K562 (cell line): ENCODE results near the gene NPR3. TPM values are rescaled to one million over a fixed set of nuclear protein-coding genes. Genes with fewer than 3 reads are reported as not detected.

ENCODE experiments used
- ATAC-seq: fragments of 200-7000 bp; cut with Tn5 transposase; 3 replicates; pipeline ENCODE4 v1.9.1; 2020; ENCODE audit warnings: moderate library complexity
- BruUV-seq: library from RNA; stranded (reverse); fragments of 400-500 nt; replicated peaks from 2 replicates; lab custom pipeline; 2021; lab: Mats Ljungman, UMichigan
- CTCF ChIA-PET: fragments of 300-600 bp; formaldehyde crosslinking; extraction: SDS; loops from one replicate; lab custom pipeline; 2021; ENCODE audit warnings: low intra/inter-chr PET ratio; lab: Yijun Ruan, JAX
- POLR2A ChIA-PET: fragments of 300-600, 350-650 bp; sonication (Branson Sonifier 250); formaldehyde crosslinking; extraction: SDS; loops from one replicate; lab custom pipeline; 2021; ENCODE audit warnings: antibody characterized with exemption, inconsistent platforms; lab: Yijun Ruan, JAX
- DNase-seq, 4 experiments: peaks; one replicate each; pipeline versions ENCODE4 v3.0.0 to v3.0.0-alpha.2; 2011 to 2018; ENCODE audit warnings: low spot score in 3 of 4, mixed read lengths in 3 of 4; ENCODE audit errors: extremely low read depth in 1 of 4
- FAIRE-seq: peaks from 2 replicates; lab custom pipeline; 2011; peaks lifted over from hg19 to GRCh38; lab: Jason Lieb, UNC
- H2AFZ ChIP-seq: 2 replicates; pipeline ENCODE4 v1.6.0; 2011; ENCODE audit warnings: low read depth, low read length, control low read depth, inconsistent platforms
- H3K27ac ChIP-seq: fragments of 200-600 bp; 3 replicates; pipeline ENCODE4 v1.8.0; 2011; ENCODE audit warnings: low read depth, mild to moderate bottlenecking, control low read depth, inconsistent platforms, low read length, moderate library complexity, mixed read lengths; ENCODE audit errors: extremely low read depth
- H3K27me3 ChIP-seq, 2 experiments: fragments of 300-600 bp in 1 of 2; 2 replicates in 1 of 2; 3 replicates in 1 of 2; pipeline versions ENCODE4 v1.6.0 to v1.8.0; 2011; ENCODE audit warnings: inconsistent platforms in 2 of 2, low read length in 2 of 2, mild to moderate bottlenecking in 1 of 2, mixed read lengths in 1 of 2, moderate library complexity in 1 of 2; ENCODE audit not compliant: control insufficient read depth in 2 of 2, insufficient read depth in 2 of 2
- H3K36me3 ChIP-seq: fragments of 300-600 bp; 3 replicates; pipeline ENCODE4 v1.8.0; 2011; ENCODE audit warnings: mild to moderate bottlenecking, low read length, inconsistent platforms; ENCODE audit not compliant: control insufficient read depth, insufficient read depth
- H3K4me1 ChIP-seq, 2 experiments: fragments of 200-600 bp in 1 of 2; replicated peaks in 1 of 2; 2 replicates in 1 of 2; 3 replicates in 1 of 2; pipeline versions ENCODE4 v1.5.1 to v1.8.0; 2011; ENCODE audit warnings: inconsistent platforms in 2 of 2, low read length in 2 of 2, mild to moderate bottlenecking in 1 of 2, mixed read lengths in 1 of 2, moderate library complexity in 1 of 2; ENCODE audit not compliant: control insufficient read depth in 2 of 2, insufficient read depth in 2 of 2
- H3K4me2 ChIP-seq: 2 replicates; pipeline ENCODE4 v1.6.1; 2011; ENCODE audit warnings: low read length, control low read depth, inconsistent platforms, mixed read lengths; ENCODE audit not compliant: insufficient read depth
- H3K4me3 ChIP-seq: fragments of 200-600 bp; sonication (generic), shearing (Covaris generic); 2 replicates; pipeline ENCODE4 v1.5.1; 2016; ENCODE audit warnings: control low read depth, inconsistent platforms
- H3K79me2 ChIP-seq: fragments of 200-600 bp; 3 replicates; pipeline ENCODE4 v1.8.0; 2011; ENCODE audit warnings: low read length, inconsistent platforms; ENCODE audit not compliant: control insufficient read depth, insufficient read depth
- H3K9ac ChIP-seq, 2 experiments: 2 replicates each; pipeline versions ENCODE4 v1.6.0 to v1.6.1; 2011; ENCODE audit warnings: low read depth in 2 of 2, low read length in 2 of 2, control low read depth in 1 of 2, inconsistent platforms in 1 of 2, mild to moderate bottlenecking in 1 of 2, mixed read lengths in 1 of 2; ENCODE audit not compliant: insufficient read depth in 1 of 2
- H3K9me1 ChIP-seq: one replicate; pipeline ENCODE4 v1.6.0; 2011; ENCODE audit warnings: inconsistent platforms, mild to moderate bottlenecking, low read length, moderate library complexity; ENCODE audit not compliant: control insufficient read depth, insufficient read depth
- H3K9me3 ChIP-seq: replicated peaks from 2 replicates; pipeline ENCODE4 v1.5.1; 2011; ENCODE audit warnings: low read depth, low read length, inconsistent platforms; ENCODE audit not compliant: control insufficient read depth, insufficient read depth
- H4K20me1 ChIP-seq: replicated peaks from 2 replicates; pipeline ENCODE4 v1.6.1; 2011; ENCODE audit warnings: low read length, inconsistent platforms, mixed read lengths; ENCODE audit not compliant: control insufficient read depth, insufficient read depth
- ARID1B ChIP-seq: fragments of 450-650 bp; IDR thresholded peaks from 2 replicates; pipeline ENCODE4 v1.6.1; 2016; ENCODE audit warnings: antibody characterized with exemption, mild to moderate bottlenecking, inconsistent platforms
- CEBPG ChIP-seq, 3 experiments: fragments of 200-800 bp in 1 of 3; sonication (Bioruptor generic) in 1 of 3; sonication (generic) in 1 of 3; formaldehyde crosslinking in 1 of 3; IDR thresholded peaks in 2 of 3; conservative IDR thresholded peaks in 1 of 3; 2 replicates each; pipeline versions ENCODE4 v1.6.1 to v1.8.0; 2016 to 2022; ENCODE audit warnings: missing compliant biosample characterization in 2 of 3, missing genetic modification characterization in 2 of 3, mild to moderate bottlenecking in 1 of 3, missing genetic modification reagents in 1 of 3
- ELK1 ChIP-seq: sonication (generic); formaldehyde crosslinking; IDR thresholded peaks from 2 replicates; pipeline ENCODE4 v1.8.1; 2022; ENCODE audit warnings: missing genetic modification reagents
- FOXJ3 ChIP-seq: sonication (generic); formaldehyde crosslinking; IDR thresholded peaks from 2 replicates; pipeline ENCODE4 v1.4.0; 2020; ENCODE audit warnings: mild to moderate bottlenecking, missing genetic modification reagents
- FUS ChIP-seq: fragments of 200-400 bp; formaldehyde crosslinking; optimal IDR thresholded peaks from 2 replicates; pipeline ENCODE3; 2017; ENCODE audit warnings: low read depth, low read length
- HES1 ChIP-seq: fragments of 450-650 bp; IDR thresholded peaks from 2 replicates; pipeline ENCODE4 v1.6.1; 2016; ENCODE audit warnings: low read depth, mild to moderate bottlenecking, moderate library complexity
- MLLT1 ChIP-seq, 2 experiments: fragments of 450-650 bp; IDR thresholded peaks; 2 replicates each; pipeline ENCODE4 v1.6.1; 2016
- SRSF3 ChIP-seq: fragments of 200-400 bp; formaldehyde crosslinking; IDR thresholded peaks from 2 replicates; pipeline ENCODE4 v1.6.1; 2016; ENCODE audit warnings: mild to moderate bottlenecking, low read length, moderate library complexity; ENCODE audit not compliant: insufficient read depth
- STAT5A ChIP-seq: IDR thresholded peaks from 2 replicates; pipeline ENCODE4 v1.6.1; 2012; ENCODE audit warnings: low read length, inconsistent platforms, borderline replicate concordance
- STAT6 ChIP-seq: sonication (generic); formaldehyde crosslinking; IDR thresholded peaks from 2 replicates; pipeline ENCODE4 v1.8.1; 2023; ENCODE audit warnings: mild to moderate bottlenecking, missing genetic modification reagents
- TEAD4 ChIP-seq, 2 experiments: sonication (generic) in 1 of 2; formaldehyde crosslinking in 1 of 2; IDR thresholded peaks; 2 replicates each; pipeline versions ENCODE4 v1.6.1 to v1.8.0; 2012 to 2022; ENCODE audit warnings: borderline replicate concordance in 1 of 2, inconsistent platforms in 1 of 2, low read length in 1 of 2, mild to moderate bottlenecking in 1 of 2, missing genetic modification reagents in 1 of 2
- ZBTB17 ChIP-seq: fragments of 450-650 bp; formaldehyde crosslinking; IDR thresholded peaks from 2 replicates; pipeline ENCODE4 v1.4.0; 2020; ENCODE audit warnings: mild to moderate bottlenecking
- WGBS: fragments of 100-300 bp; shearing (Covaris generic); methylation state at CpG from one replicate; pipeline ENCODE4 v1.1.6; 2016; ENCODE audit warnings: low coverage, mixed read lengths; ENCODE audit not compliant: insufficient coverage; ENCODE audit errors: missing lambda C conversion rate; 5-methylcytosine and 5-hydroxymethylcytosine counted together
- in situ Hi-C: fragments of 300-500 bp; cut with MboI; formaldehyde crosslinking; loops from 4 replicates; pipeline ENCODE4 v1.15.0; 2018; ENCODE audit warnings: inconsistent platforms, mixed read lengths
- intact Hi-C: fragments of 100-400 bp; cut with micrococcal nuclease; formaldehyde crosslinking; loops from 2 replicates; pipeline ENCODE4 v1.14.2; 2022
- polyA plus RNA-seq, 8 experiments: library from polyadenylated mRNA; depleted of rRNA in 4 of 8; stranded (reverse) in 5 of 8; unstranded in 3 of 8; fragments of >200 nt; fragmentation: Nextera tagmentation in 2 of 8; fragmentation: Illumina TruSeq in 1 of 8; extraction: Ambion mirVana in 2 of 8; extraction: Trizol in 1 of 8; gene quantifications; 2 replicates each; pipeline versions ENCODE4 v1.2.1 to v1.2.3, GENCODE V29; 2011 to 2014; ENCODE audit warnings: inconsistent platforms in 1 of 8, missing spikeins in 1 of 8
- total RNA-seq, 7 experiments: library from RNA; depleted of rRNA in 6 of 7; stranded (reverse); fragments of >200 nt in 6 of 7; fragmentation: Illumina TruSeq in 2 of 7; extraction: Trizol in 2 of 7; gene quantifications; 2 replicates each; pipeline versions ENCODE4 v1.2.1 to v1.2.3, GENCODE V29; 2011 to 2021; ENCODE audit warnings: low replicate concordance in 1 of 7

Gene NPR3
- total and polyA plus RNA-seq, 9 of the 15 experiments (the other 6 are each of a cell fraction or from before 2014, with no cell fraction given), result 0.01 to 0.11 (median 0.04) TPM; not detected in 2

GRCh38 chr5:32677023-32677422, 34.1 kb upstream of the NPR3 start (continued):
- TF ChIP-seq ARID1B, result no peak

DNA sequence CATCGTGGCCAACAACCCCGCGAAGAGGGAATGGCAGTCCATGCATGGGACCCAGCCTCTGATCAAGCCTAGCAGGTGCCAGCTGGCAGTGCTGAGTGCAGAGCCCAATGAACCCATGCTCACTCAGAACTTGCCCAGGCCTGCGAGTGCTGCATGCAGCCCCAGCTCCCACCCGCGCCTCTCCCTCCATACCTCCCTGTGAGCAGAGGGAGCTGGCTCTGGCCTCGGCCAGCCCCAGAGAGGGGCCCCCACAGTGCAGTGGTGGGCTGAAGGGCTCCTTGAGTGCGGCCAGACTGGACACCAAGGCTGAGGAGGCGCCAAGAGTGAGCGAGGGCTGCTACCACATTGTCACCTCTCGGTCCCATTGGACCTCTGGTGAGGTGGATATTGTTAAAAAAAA, 32.6 kb upstream of the NPR3 start:
- POLR2A ChIA-PET, result interaction anchor here (0.6 kb wide), 1 partner anchor 423 kb away, joined by 3 read pairs; no protein-coding TSS in a partner anchor
- in situ Hi-C loops, result no loop called here
- no peak for FAIRE-seq
- TF ChIP-seq FUS (no peak), SRSF3 (no peak), STAT5A (no peak), CEBPG (CRISPR knock-in tag; IDR thresholded peaks at IDR 0.05) (no peak), CEBPG (tag; conservative IDR thresholded peaks at IDR 0.05 in 1 of 2, IDR thresholded peaks at IDR 0.05 in 1 of 2) (no peak), MLLT1 (IDR thresholded peaks at IDR 0.05) (no peak), ELK1 (CRISPR knock-in tag) (no peak), TEAD4 (IDR thresholded peaks at IDR 0.05; ENCODE audit: low read length) (no peak), TEAD4 (CRISPR knock-in tag; IDR thresholded peaks at IDR 0.05; ENCODE audit: borderline replicate concordance) (no peak), STAT6 (no peak), ZBTB17 (CRISPR knock-in tag) (no peak), FOXJ3 (CRISPR knock-in tag) (no peak), HES1 (no peak)

More for the DNA sequence above, 32.6 kb upstream of the NPR3 start:
- Histone ChIP-seq H3K36me3 (no peaks in the 10 kb centered on the region), H3K9ac (no peak overlapping the region), H3K4me3 (no peak overlapping the region), H3K4me1 (no peaks in the 10 kb centered on the region), H3K9me3 (no peaks in the 10 kb centered on the region), H3K27me3 (no peaks in the 10 kb centered on the region), H3K27ac (no peak overlapping the region), H2AFZ (no peak overlapping the region), H3K9me1 (no peaks in the 10 kb centered on the region), H4K20me1 (no peaks in the 10 kb centered on the region), H3K79me2 (no peaks in the 10 kb centered on the region), H3K4me2 (no peak overlapping the region)
- intact Hi-C loops, result no loop called here
- whole genome bisulfite sequencing, result under 1% methylated on average over 10 of the region's 11 CpGs
- no peak for DNase-seq
- no peak for ATAC-seq
- CTCF ChIA-PET, result no interaction called here
- BruUV-seq, result no TSS peak
